Effector CD8-positive, alpha-beta T cell (primary cell): Measurements from ENCODE around the gene GRB10.
"Not testable (repeated sequence)": the region's sequence is repeated elsewhere in the genome, so short reads cannot be mapped to it uniquely, and the experiment has no call there.

Experiments used
- DNase-seq: peaks from one replicate; lab custom pipeline; 2025; lab: John Stamatoyannopoulos, UW

GRB10 gene

GRCh38 chr7:50552921-50553320 lies 229.8 kb downstream of the GRB10 start:
- no peak for DNase-seq

GRCh38 chr7:50552139-50552538 lies 230.6 kb downstream of the GRB10 start:
- DNase-seq, result no peak

- not testable (repeated sequence) for DNase-seq
These were observed 237.1 kb downstream of the GRB10 start for GRCh38 chr7:50545613-50546012.

- DNase-seq, result no peak
These were observed 237.7 kb downstream of the GRB10 start for GRCh38 chr7:50544992-50545391.

- no peak for DNase-seq
These were observed 238.8 kb downstream of the GRB10 start for GRCh38 chr7:50543776-50544442.

- no peak for DNase-seq
These were observed 240.6 kb downstream of the GRB10 start for GRCh38 chr7:50542132-50542531.

GRCh38 chr7:50540785-50541579 lies 241.7 kb downstream of the GRB10 start:
- DNase-seq, result no peak
